Liver (tissue), 3 donors: ENCODE data around the gene ARHGEF7.

Experiments used
- CTCF ChIP-seq: fragments of 150-350 bp; IDR thresholded peaks from 2 replicates; pipeline ENCODE4 v1.5.1; 2017; ENCODE audit warnings: improper control_type of control experiment, low read depth, low read length; ENCODE audit not compliant: missing input control
- JUND ChIP-seq, 2 donors: IDR thresholded peaks; 2 replicates each; pipeline ENCODE4 v1.6.1; 2016; ENCODE audit warnings: antibody characterized with exemption in 2 of 2
- MAX ChIP-seq: IDR thresholded peaks from 2 replicates; pipeline ENCODE4 v1.6.1; 2016; ENCODE audit warnings: antibody characterized with exemption
- RAD21 ChIP-seq, 2 donors: IDR thresholded peaks; 2 replicates each; pipeline ENCODE4 v1.6.1; 2016; ENCODE audit warnings: antibody characterized with exemption in 2 of 2, mild to moderate bottlenecking in 2 of 2
- RXRA ChIP-seq, 2 donors: IDR thresholded peaks; 2 replicates each; pipeline ENCODE4 v1.6.1; 2017 to 2018; ENCODE audit warnings: antibody characterized with exemption in 2 of 2, mild to moderate bottlenecking in 1 of 2
- SP1 ChIP-seq: IDR thresholded peaks from 2 replicates; pipeline ENCODE4 v1.6.1; 2018; ENCODE audit warnings: antibody characterized with exemption, mild to moderate bottlenecking
- TAF1 ChIP-seq: conservative IDR thresholded peaks from 2 replicates; pipeline ENCODE4 v1.6.1; 2016; ENCODE audit warnings: antibody characterized with exemption, mild to moderate bottlenecking
- YY1 ChIP-seq: IDR thresholded peaks from 2 replicates; pipeline ENCODE4 v1.6.1; 2016; ENCODE audit warnings: antibody characterized with exemption, mild to moderate bottlenecking
- donor health status: healthy.
- donor health status: healthy.

GRCh38 chr13:111313911-111314425 lies 198.9 kb downstream of the ARHGEF7 start:
- TF ChIP-seq JUND (IDR thresholded peaks at IDR 0.05) (no peak), RXRA (IDR thresholded peaks at IDR 0.05) (no peak), CTCF (no peak), RAD21 (IDR thresholded peaks at IDR 0.05) (no peak), TAF1 (no peak), MAX (no peak), YY1 (no peak), SP1 (no peak)
